ENCODE data around the gene PPP1R1A. TPM values are rescaled to one million over a fixed set of nuclear protein-coding genes. Genes with fewer than 3 reads are reported as not detected.

Gene PPP1R1A
- total and polyA plus RNA-seq, 7 donors, result 93.7 to 360 (median 215) TPM

- Histone ChIP-seq H3K4me3 (peak overlapping the region; percentile 64), H3K27me3 (ENCODE audit: insufficient read depth in 3 of 3, low read length in 2 of 3) (peaks cover 0 to 16% (median 2%) of the 10 kb centered on the region in 3 donors), H3K4me1 (no peaks in the 10 kb centered on the region), H3K27ac (peak overlapping the region; percentile 72), H3K36me3 (ENCODE audit: insufficient read depth in 1 of 2, low read depth in 1 of 2) (no peaks in the 10 kb centered on the region), H3K9me3 (no peaks in the 10 kb centered on the region)
- DNase-seq (peak; percentile 88 to 95), ATAC-seq (peak; percentile 96 to 100 (median 98))
- intact Hi-C loops (cut with DNase I), result no loop called here
- TF ChIP-seq CTCF (IDR thresholded peaks at IDR 0.05), result no peak
- 4 to 12% (median 11%) methylated on average over 14 of the region's 14 CpGs for WGBS, 3 donors
Measured at GRCh38 chr12:54560374-54560858, 28.0 kb downstream of the PPP1R1A start.

GRCh38 chr12:54558759-54559158 lies 29.7 kb downstream of the PPP1R1A start:
- no peak for TF ChIP-seq CTCF (IDR thresholded peaks at IDR 0.05)
- intact Hi-C loops (cut with DNase I), result no loop called here
- DNase-seq (no peak), ATAC-seq (no peak)
- Histone ChIP-seq H3K27ac (no peak overlapping the region), H3K36me3 (ENCODE audit: insufficient read depth in 1 of 2, low read depth in 1 of 2) (no peaks in the 10 kb centered on the region), H3K4me3 (no peak overlapping the region), H3K4me1 (no peaks in the 10 kb centered on the region), H3K9me3 (no peaks in the 10 kb centered on the region), H3K27me3 (ENCODE audit: insufficient read depth in 3 of 3, low read length in 2 of 3) (peaks cover 0 to 32% (median 2%) of the 10 kb centered on the region in 3 donors)
- WGBS, 3 donors, result 94 to 100% (median 94%) methylated on average over 1 of the region's 1 CpG

GRCh38 chr12:54558311-54558710 lies 30.1 kb downstream of the PPP1R1A start:
- TF ChIP-seq CTCF (IDR thresholded peaks at IDR 0.05), result no peak

GRCh38 chr12:54555670-54556257 lies 32.7 kb downstream of the PPP1R1A start:
- Histone ChIP-seq H3K27me3 (ENCODE audit: insufficient read depth in 3 of 3, low read length in 2 of 3) (peaks cover 0 to 49% (median 5%) of the 10 kb centered on the region in 3 donors), H3K27ac (no peak overlapping the region), H3K4me3 (no peak overlapping the region), H3K4me1 (no peaks in the 10 kb centered on the region), H3K36me3 (ENCODE audit: insufficient read depth in 1 of 2, low read depth in 1 of 2) (no peaks in the 10 kb centered on the region), H3K9me3 (no peaks in the 10 kb centered on the region)
- intact Hi-C loops (cut with DNase I), result no loop called here
- ATAC-seq (no peak), DNase-seq (no peak)
- WGBS, 3 donors, result 48 to 56% (median 52%) methylated on average over 6 of the region's 6 CpGs
- TF ChIP-seq CTCF (IDR thresholded peaks at IDR 0.05), result no peak

More at GRCh38 chr12:54558311-54558710, 30.1 kb downstream of the PPP1R1A start:
- Histone ChIP-seq H3K4me1 (no peaks in the 10 kb centered on the region), H3K27ac (no peak overlapping the region), H3K36me3 (ENCODE audit: insufficient read depth in 1 of 2, low read depth in 1 of 2) (no peaks in the 10 kb centered on the region), H3K27me3 (ENCODE audit: insufficient read depth in 3 of 3, low read length in 2 of 3) (peaks cover 0 to 36% (median 5%) of the 10 kb centered on the region in 3 donors), H3K4me3 (no peak overlapping the region), H3K9me3 (no peaks in the 10 kb centered on the region)
- 68 to 80% (median 78%) methylated on average over 5 of the region's 5 CpGs for WGBS, 3 donors
- no peak for DNase-seq
- intact Hi-C loops (cut with DNase I), result no loop called here
- ATAC-seq, result no peak
